NCI-H2196 (cell line): ENCODE data around the gene CAD.
"Not testable (repeated sequence)": the region's sequence is repeated elsewhere in the genome, so short reads cannot be mapped to it uniquely, and the experiment has no call there.

Experiments
- DNase-seq: peaks from one replicate; lab custom pipeline; 2025; ENCODE audit not compliant: unreplicated experiment; lab: John Stamatoyannopoulos, UW

The CAD gene

DNA sequence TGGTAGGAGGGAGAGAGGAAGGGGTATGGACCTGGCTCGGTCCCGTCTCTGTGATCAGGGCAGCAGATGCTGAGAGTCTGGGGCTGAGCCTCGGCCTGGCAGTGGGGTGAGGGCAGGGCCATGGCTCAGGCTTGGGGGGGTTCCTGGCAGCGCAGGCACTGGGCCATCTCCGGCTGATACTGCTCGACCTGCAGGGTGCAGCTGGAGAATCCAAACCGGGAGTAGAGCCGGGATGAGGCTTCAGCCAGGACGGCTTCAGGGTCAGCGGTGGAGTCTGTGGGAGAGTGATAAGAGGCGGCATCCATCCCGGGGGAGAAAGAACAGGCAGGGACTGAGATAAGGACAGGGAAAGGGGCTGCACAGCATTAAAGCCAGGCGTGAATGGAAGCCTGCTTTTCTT is 38.0 kb downstream of the CAD start:
- DNase-seq = no peak

DNA sequence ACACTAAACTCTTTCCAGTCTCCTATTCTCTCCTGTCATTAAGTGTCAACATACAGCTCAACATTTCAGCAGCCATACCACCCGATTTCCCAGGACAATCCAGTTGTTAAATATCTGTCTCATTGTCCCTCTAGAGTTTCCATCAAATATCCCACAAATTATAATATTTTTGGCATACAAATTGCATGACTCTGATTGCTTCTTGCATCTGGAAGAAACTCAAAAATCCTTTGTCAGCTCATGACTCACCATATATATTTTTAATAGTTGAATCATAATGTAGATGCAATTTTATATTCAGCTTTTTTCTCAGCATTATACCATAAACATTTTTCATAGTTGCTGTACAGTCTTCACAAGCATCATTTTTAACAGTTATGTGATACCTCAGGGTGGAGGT is 38.5 kb downstream of the CAD start:
- DNase-seq = no peak

DNA sequence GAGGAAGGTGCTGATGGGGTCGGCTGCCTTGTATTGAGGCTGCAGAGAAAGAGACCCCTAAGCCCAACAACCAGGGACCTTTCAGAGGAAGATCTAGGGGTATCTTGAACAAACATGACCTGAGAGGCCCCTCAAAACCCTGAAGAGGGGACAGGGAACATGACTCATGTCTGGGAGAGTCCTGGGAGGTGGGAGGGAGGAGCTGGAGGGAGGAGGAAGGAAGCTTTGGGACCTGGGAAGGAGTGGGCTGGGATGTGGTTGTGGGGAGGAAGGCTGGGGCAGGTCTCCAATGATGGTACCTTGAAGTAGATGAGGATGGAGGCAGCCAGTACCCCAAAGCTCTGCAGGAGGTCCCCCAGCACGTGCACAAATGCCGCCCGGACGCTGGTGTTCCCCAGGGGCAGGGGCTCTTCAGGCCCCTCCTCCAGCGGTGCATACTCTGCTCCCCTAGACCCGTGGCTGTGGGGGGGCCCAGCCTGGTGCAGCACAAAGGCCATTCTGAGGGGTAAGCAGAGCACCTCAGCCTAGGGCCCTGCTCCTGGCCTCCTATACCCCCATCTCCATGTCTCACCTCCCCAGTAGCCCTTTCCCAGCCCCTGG is 39.8 kb downstream of the CAD start:
- DNase-seq = no peak

DNA sequence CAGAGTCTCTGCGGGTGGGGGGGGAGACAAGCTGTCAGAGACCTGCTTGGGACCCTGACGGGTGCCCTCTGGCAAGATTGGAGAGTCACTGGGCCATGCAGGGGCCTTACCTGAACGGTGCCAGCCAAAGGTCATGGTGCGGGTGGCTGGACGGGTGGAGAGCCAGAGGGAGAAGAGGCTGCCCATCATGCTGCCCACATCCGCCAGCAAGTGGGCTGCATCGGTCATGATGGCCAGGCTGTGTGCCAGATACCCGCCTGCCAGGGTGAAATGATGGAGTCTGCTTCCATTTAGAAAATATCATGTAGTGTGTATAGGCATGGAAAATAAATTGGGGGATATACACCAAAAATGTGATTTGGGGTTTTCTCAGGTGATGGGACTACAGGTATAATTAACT is 40.9 kb downstream of the CAD start:
- no peak for DNase-seq

DNA sequence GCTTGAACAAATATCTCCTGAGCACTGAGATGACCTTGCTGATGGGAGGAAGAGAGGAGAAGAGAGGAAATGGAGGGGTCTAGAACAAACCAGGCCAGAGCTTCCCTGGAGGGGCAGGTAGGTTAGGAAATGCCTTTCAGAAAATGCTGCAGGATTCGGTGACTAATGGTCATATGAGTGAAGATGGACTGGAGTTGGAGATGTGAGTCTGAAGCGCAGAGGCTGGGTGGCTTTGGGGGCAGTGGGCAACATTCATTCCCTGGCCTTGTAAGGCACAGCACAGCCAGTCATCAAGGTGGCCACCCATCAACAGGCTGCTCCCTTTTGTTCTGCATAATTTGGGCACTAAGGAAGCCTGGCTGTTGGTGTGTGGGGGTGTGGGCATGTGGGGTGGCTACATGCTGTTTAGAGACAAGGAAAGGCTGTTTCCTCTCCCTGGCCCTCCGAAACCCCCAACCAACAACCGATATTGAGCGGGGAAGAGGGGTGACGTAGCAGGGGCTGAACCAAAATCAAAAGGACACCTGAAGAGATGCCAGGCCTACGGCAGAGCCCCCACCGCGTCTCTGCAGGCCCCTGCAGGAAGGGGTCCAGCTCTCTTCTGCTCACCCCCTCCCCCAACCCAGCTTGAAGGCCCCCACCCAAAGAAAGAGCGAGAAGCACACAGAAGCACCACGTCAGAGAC is 44.2 kb downstream of the CAD start:
- no peak for DNase-seq

DNA sequence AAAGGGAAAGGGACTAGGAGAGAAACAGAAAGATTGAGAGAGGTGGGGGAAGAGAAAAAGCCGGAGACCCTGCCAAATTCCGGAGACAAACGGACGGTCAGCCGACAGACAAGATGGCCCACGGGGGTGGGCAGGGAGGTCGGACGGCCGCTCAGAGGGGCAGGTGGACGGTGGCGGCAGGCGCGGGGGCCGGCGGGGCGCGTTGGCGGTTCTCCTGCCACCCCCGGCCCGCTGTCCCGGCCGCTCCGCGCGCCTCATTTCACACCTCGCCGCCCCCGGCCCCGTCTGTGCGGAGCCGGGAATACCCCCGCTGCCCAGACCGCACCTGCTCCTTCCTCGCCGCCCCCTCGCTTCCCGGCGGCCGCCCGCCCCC is 44.7 kb downstream of the CAD start:
- DNase-seq = no peak

DNA sequence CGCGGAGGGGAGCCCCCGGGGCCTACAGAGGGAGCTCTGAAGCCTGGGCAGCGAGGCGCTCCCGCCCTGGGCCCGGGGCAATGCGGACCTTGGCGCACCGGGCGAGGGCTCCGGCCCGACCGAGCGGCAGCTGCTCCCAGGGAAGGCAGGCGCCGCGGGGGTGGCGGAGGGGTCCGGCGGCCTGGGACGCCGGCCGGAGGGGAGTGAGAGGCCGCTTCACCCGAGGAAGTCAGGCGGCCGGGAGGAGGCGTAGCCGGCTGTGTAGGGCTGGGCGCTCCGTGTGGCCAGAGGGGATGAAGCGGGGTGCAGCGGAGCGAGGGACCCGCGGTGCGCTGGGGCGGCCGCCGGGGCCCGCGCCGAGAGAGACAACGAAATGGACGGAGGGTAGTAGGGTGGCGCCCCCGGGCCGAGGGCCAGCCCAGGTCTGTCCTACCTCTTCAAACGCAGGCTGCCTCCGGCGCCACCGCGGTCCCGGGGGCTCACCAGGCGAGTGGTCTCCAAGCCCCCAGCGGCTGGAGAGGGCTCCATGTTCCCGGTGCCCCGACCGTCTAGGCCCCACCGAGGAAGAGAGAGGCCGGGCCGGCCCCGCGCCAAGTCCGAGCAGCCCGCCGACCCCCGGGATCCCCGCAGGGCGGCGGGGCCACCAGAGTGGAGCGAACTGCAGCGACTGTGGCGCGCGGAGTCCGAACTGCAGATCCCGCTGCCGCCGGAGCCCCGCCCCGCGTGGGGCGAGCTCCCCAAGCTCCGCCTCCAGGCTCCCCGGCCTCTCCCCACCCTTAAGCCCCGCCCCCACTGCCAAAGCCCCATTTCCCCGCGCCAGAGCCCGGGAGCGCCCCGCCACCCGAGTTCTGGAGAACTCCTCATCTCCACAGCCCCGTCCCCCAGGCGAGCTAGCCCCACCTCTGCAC is 45.5 kb downstream of the CAD start, which contains the start of gene SLC30A3:
Gene SLC30A3, minus strand, starts transcription at position 669 of the 908 bp plus-strand sequence. Its CDS starts 141 bp downstream, at position 528.
- DNase-seq = peak; percentile 52

DNA sequence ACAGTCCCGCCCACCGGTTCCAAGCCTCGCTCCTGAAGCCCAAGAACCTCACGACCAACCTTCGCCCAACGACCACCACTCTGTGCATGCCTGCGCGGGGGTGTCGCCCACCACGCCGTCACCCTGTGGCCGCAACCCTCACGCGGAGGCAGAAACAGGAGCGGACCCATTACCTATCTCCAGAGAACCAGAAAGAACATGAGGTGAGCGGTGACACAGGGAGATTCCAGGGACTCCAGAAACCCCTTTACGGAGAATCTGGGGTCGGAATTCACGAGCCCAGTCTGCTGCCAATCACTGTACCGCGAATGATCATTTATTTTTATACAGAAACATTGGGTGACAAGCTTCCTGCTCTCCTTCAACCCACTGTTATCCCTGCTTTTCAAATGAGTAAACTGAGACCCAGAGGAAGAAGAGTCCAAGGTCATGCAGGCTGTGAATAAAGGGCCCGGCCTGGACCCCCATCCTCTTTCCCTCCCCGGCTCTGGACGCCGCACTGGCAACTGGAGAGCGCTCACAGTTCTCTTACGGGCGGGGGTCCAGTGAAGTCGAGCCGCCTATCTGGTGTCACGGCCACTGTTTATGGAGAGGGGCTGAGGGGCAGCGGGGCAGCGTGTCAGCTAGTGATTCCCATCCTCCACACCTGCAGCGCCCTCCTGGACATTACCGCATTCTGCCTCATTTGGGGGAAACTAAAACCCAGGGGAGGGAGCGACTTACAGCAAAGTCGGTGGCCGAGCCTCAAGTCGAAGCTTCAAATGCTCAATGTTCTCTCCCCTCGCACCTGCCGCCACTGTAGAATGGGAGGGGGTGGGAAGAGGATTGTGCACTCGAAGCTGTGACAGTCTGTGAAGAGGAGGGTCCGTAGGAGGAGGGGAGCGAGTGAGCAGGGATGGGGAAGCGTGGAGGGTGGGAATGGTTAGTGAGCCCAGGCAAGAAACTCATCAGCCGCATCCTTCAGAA is 46.4 kb downstream of the CAD start:
- DNase-seq = no peak

DNA sequence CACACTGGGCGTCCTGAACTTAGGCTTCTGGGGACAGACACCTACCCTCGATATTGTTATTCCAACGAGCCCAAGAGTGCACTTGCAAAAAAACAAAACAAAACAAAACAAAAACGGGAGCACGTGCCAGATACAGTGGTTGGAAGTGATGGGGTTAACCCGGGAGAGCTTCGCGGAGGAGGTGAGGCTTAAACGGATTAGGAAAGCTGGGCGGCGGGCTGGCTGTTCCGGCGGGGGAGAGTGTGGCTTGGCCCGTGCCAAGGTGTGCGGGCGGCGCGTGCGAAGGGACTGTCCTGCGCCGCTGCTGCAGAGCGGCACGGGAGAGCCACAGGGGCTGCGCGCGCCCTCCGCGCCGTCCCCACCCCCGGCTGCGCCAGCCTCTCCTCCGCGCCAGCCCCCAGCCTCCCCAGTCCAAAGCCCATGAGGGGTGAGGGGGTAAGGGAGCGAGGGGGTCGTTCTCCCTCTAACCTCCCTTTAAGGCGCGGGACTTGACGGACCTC is 47.1 kb downstream of the CAD start:
- DNase-seq = no peak

DNA sequence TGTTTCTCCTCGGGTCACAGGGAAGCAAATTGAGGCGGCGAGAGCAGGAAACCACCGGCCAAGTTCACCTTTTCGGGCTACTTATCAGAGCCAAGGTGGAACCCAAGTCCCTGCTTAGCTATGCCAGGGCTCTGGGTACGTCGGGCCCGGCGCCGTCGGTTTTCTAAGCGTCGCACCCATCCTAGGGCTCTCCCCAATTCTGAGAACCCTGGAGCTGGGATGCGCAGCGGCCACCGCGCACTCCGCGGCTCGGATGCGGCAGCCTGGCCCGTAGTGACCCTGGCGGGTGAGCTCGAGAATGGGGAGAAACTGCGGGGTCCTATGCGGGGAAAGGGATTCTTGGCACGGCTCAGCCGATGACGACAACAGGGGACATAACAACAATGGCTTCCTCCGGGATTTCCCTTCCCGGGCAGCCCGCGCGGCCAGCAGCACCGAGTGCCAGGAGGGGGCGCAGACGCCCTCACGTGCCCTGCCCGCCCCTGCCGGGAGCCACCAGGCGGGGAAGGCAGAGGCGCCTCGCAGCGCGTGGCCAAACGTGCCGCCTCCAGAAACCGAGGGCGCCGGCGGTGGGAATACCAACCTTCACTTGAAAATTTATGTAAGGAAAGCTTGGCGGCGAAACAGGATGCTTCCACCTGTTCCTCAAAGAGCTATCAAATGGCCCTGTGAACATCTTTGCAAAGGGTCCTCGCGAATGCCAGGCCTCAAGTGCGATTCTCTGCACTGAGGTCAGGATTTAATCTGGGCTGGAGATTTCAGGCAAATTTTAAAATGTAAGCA is 47.8 kb downstream of the CAD start:
- peak; percentile 81 for DNase-seq

DNA sequence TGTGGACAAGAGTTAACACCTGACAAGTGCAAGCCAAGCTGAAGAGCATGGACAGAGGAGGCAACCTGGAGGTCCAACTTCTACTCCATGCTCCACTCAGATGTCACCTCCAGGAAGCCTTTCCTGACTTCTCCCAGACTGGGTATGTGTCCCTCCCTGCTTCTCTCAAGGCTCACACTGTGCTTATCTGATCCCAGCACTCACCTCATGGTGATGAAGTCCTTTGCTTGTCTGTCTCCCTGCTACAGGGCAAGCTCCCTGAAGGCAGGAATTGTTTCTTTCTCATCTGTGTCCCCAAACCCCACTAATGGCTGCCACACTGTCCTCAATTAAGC is 48.3 kb downstream of the CAD start:
- no peak for DNase-seq

DNA sequence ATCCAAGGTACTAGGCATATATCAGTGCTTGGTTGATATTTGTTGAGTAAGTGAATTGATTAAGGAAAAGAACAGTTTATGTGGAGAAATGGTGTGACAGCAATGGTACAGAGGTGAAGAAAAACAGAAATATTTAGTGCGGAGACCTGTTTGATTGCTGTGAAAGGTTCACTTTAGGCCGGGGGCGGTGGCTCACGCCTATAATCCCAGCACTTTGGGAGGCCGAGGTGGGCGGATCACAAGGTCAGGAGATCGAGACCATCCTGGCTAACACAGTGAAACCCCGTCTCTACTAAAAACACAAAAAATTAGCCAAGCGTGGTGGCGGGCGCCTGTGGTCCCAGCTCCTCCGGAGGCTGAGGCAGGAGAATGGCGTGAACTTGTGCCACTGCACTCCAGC is 51.1 kb downstream of the CAD start:
- not testable (repeated sequence) for DNase-seq

DNA sequence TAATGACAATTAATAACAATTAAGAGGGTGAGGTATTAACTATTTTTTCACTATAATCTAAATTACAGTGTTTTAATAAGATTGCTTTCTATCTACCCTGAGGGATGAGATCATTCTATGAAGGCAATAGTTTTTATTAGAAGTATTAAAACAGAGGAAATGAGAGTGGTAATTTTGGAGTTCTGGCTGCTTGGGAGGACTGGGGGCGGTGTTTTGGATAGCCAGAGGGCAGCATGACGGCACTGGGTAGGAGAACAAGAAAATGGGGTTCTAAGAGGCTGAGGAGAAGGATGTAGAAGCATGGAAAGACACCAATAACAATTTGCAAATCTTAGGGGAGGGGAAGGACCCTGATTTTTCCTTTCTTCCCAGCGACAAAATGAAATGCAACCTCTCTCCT is 53.0 kb downstream of the CAD start:
- no peak for DNase-seq

DNA sequence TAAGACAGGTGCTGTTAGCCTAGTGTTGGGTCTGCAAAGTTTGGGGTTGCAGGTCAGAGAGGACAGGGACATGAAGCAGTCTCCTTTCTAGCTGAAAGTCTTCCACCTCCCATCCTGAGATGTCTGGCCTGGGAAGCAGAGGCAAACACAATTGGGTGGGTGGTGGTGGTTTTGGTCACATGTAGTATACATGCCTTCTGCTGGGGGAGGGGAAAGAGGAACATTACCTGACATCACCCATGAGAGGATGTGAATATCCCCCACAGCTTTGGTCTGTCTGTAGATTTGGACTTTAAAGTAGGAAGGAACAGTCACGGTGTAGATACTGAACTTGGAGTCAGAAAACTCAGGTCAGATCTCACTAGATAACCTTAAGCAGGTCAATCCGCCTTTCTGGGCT is 53.5 kb downstream of the CAD start:
- DNase-seq = no peak

DNA sequence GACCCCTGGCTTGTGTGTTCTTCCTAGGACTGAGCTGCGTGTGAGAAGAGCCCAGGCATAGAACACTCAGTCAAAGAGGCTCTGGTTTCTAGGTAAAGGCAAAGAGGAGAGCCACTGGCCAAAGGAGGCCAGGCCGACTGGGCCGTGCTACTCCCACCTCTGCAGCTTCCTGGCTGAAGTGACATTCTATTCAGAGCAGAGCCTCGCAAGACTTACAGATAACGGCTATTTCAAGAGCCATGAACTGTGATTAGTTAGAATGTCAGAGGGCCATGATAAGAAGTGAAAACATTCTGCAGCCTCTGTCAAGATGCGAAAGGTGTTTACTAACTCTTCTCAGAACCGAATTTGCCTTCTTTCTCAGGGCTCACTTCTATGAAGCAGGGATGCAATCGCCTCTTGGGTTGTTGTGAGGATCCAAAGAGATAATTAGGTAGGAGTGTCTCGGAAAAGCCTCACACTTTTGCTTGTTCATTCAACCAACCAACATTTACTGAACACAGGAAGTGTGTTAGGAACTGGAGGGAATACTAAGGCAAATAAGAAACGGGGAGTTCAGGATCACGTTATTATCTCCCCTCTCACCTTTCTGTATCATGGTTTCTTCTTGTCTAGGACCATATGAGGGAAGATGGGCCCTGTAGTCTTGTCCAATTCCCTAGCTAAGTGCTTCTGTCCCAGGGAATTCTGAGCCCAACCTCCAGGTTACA is 54.6 kb downstream of the CAD start:
- no peak for DNase-seq

DNA sequence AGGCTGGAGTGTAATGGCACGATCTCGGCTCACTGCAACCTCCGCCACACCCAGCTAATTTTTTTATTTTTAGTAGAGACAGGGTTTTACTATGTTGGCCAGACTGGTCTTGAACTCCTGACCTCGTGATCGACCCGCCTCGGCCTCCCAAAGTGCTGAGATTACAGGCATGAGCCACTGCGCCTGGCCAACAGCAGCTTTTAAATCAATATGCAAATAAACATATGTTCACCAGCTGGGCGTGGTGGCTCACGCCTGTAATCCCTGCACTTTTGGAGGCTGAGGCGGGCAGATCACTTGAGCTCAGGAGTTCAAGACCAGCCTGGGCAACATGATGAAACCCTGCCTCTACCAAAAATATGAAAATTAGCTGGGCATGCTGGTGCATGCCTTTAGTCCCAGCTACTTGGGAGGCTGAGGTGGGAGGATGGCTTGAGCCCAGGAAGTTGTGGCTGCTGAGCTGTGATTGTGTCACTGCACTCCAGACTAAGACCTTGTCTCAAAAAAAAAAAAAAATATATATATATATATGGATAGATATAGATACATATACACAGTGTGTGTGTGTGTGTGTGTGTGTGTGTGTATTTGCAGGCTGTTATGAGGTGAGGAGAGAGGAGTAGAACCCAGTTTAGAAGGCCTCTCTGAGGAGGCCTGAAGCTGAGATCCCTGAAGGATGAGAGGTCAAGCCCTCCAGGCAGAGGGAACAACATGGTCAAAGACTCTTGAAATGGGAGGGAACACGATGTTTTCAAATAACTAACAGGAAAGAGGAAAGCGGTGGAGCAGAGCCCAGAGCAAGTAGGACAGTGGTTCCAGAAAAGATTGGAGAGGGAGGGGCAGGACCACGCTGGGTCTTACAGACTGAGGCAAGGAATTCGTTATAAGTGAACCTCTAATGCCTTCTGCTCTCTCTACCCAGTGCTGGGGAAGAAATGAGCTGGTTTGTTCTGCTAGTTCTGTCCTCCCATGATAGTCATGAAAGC is 55.7 kb downstream of the CAD start:
- not testable (repeated sequence) for DNase-seq

DNA sequence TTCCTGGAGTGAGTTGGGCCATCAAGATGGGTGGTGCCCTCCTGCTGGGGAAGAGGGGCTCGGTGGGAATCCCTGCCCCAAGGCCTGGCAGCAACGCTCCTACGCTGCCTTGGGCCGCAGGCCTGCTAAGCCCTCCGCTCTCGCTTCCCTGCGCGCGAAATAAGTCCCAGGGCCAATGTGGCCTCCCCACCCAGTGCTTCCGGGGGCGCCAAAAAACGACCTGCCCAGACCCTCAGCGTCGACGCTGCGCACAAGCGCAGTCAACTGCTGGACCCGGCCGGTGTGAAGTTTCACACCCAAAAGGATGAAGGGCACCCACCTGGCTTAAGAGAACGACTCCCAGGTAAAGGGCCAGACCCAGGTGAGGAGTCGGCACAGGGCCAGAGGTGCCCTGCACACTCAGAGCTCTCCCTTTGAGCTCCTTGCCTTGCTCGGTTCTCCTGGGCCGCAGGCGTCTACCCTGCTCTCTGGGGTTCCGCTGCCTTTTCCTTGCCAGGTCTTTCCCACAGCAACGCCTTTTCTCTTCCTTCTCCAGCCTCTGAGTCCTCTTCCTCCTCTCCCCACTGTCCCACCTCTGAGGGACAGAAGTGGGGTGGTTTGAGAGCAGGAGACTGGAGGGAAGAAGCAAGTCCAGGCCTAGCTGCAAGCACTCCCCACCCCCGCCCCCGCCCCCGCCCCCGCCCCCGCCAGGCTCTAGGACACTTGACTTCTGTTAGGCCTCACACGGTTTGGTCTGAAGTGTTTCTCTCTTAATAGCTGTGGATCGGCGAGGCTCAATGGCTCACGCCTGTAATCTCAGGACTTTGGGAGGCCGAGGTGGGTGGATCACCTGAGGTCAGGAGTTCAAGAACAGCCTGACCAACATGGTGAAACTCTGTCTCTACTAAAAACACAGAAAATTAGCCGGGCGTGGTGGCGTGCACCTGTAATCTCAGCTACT is 58.3 kb downstream of the CAD start, which contains the start of gene DNAJC5G:
Gene DNAJC5G, plus strand, starts transcription at position 223 of the 940 bp plus-strand sequence. CDS start 1,296 bp downstream, outside the sequence.
- DNase-seq = no peak
